HCT116 (cell line): Measurements from ENCODE around the gene EPHA1. TPM values are rescaled to one million over a fixed set of nuclear protein-coding genes. Genes with fewer than 3 reads are reported as not detected.

Experiments used
- ATAC-seq: fragments of 200-7000 bp; cut with Tn5 transposase; 2 replicates; pipeline ENCODE4 v1.9.1; 2020; ENCODE audit warnings: mild to moderate bottlenecking, moderate library complexity
- BruUV-seq: library from RNA; stranded (reverse); fragments of 400-500 nt; replicated peaks from 2 replicates; lab custom pipeline; 2021; lab: Mats Ljungman, UMichigan
- CTCF ChIA-PET: fragments of 300-600 bp; sonication (Branson Sonifier 250); formaldehyde crosslinking; loops from one replicate; lab custom pipeline; 2021; ENCODE audit warnings: antibody characterized with exemption; lab: Charles Lee
- POLR2A ChIA-PET: fragments of 300-600, 350-600 bp; sonication (Branson Sonifier 250); formaldehyde crosslinking; loops from one replicate; lab custom pipeline; 2021; ENCODE audit warnings: antibody characterized with exemption; lab: Charles Lee
- RAD21 ChIA-PET, 2 experiments: fragments of 300-600 bp; sonication (Branson Sonifier 250); formaldehyde crosslinking; loops; one replicate each; lab custom pipeline; 2023; ENCODE audit warnings: low total read pairs in 2 of 2; ENCODE audit not compliant: uncharacterized antibody in 2 of 2, unreplicated experiment in 2 of 2, low non-redundant PET in 1 of 2; lab: Charles Lee
- DNase-seq: peaks from one replicate; pipeline ENCODE4 v3.0.0-alpha.2; 2010; ENCODE audit warnings: low read depth, low spot score
- H2AFZ ChIP-seq: fragments of 200-600 bp; shearing (Covaris generic), sonication (generic); 2 replicates; pipeline ENCODE4 v1.6.1; 2017; ENCODE audit warnings: low read depth, mixed run types, mixed read lengths, antibody characterized with exemption, low read length; ENCODE audit not compliant: poor library complexity, severe bottlenecking
- H3K27ac ChIP-seq: 2 replicates; pipeline ENCODE4 v1.5.1; 2012; ENCODE audit warnings: low read depth, low read length
- H3K27me3 ChIP-seq: fragments of 200-600 bp; sonication (generic); 2 replicates; pipeline ENCODE4 v1.6.1; 2016; ENCODE audit warnings: mixed run types, low read length, mixed read lengths; ENCODE audit not compliant: insufficient read depth
- H3K36me3 ChIP-seq, 2 experiments: fragments of 200-500 bp in 1 of 2; fragments of 200-600 bp in 1 of 2; sonication (Bioruptor generic) in 1 of 2; sonication (generic) in 1 of 2; 2 replicates each; pipeline versions ENCODE4 v1.5.1 to v1.6.1; 2014 to 2016; ENCODE audit warnings: low read length in 2 of 2, inconsistent platforms in 1 of 2, mixed read lengths in 1 of 2, mixed run types in 1 of 2; ENCODE audit not compliant: insufficient read depth in 2 of 2, control insufficient read depth in 1 of 2
- H3K4me1 ChIP-seq, 2 experiments: fragments of 200-600 bp in 1 of 2; sonication (generic) in 1 of 2; 2 replicates each; pipeline versions ENCODE4 v1.5.1 to v1.6.1; 2012 to 2017; ENCODE audit warnings: low read length in 2 of 2, inconsistent platforms in 1 of 2, mild to moderate bottlenecking in 1 of 2, mixed read lengths in 1 of 2, mixed run types in 1 of 2, moderate library complexity in 1 of 2; ENCODE audit not compliant: insufficient read depth in 2 of 2, control insufficient read depth in 1 of 2
- H3K4me2 ChIP-seq: fragments of 200-600 bp; sonication (generic); 2 replicates; pipeline ENCODE4 v1.6.1; 2017; ENCODE audit warnings: mixed run types, low read length, mixed read lengths
- H3K4me3 ChIP-seq, 2 experiments: fragments of 200-600 bp in 1 of 2; sonication (generic) in 1 of 2; replicated peaks in 1 of 2; 2 replicates each; pipeline ENCODE4 v1.5.1; 2011 to 2016; ENCODE audit warnings: low read length in 2 of 2, control low read depth in 1 of 2, low read depth in 1 of 2, mild to moderate bottlenecking in 1 of 2, mixed read lengths in 1 of 2, mixed run types in 1 of 2
- H3K79me2 ChIP-seq: fragments of 200-600 bp; sonication (generic); 2 replicates; pipeline ENCODE4 v1.6.1; 2017; ENCODE audit warnings: mild to moderate bottlenecking, mixed run types, low read length, moderate library complexity, mixed read lengths; ENCODE audit not compliant: insufficient read depth
- H3K9ac ChIP-seq: fragments of 200-600 bp; sonication (generic); 2 replicates; pipeline ENCODE4 v1.6.1; 2016; ENCODE audit warnings: low read length, mixed read lengths
- H3K9me2 ChIP-seq: fragments of 200-600 bp; sonication (generic), shearing (Covaris generic); 2 replicates; pipeline ENCODE4 v1.6.1; 2017; ENCODE audit warnings: mixed run types, mild to moderate bottlenecking, moderate library complexity; ENCODE audit not compliant: insufficient read depth
- H3K9me3 ChIP-seq, 2 experiments: fragments of 200-500 bp in 1 of 2; fragments of 200-600 bp in 1 of 2; sonication (Bioruptor generic) in 1 of 2; sonication (generic) in 1 of 2; 2 replicates each; pipeline ENCODE4 v1.6.1; 2014 to 2017; ENCODE audit warnings: low read length in 2 of 2, mixed read lengths in 2 of 2, inconsistent platforms in 1 of 2, low read depth in 1 of 2, mild to moderate bottlenecking in 1 of 2, mixed run types in 1 of 2, moderate library complexity in 1 of 2; ENCODE audit not compliant: control insufficient read depth in 1 of 2, insufficient read depth in 1 of 2
- H4K20me1 ChIP-seq: fragments of 200-600 bp; sonication (generic), shearing (Covaris generic); 2 replicates; pipeline ENCODE4 v1.6.1; 2017; ENCODE audit warnings: mixed run types, mild to moderate bottlenecking, moderate library complexity; ENCODE audit not compliant: insufficient read depth
- ATF3 ChIP-seq: IDR thresholded peaks from 2 replicates; pipeline ENCODE4 v1.6.1; 2012
- CBX3 ChIP-seq: IDR thresholded peaks from 2 replicates; pipeline ENCODE4 v1.6.1; 2012; ENCODE audit warnings: low read depth
- CEBPB ChIP-seq: IDR thresholded peaks from 2 replicates; pipeline ENCODE4 v1.6.1; 2012; ENCODE audit warnings: low read depth
- CTCF ChIP-seq, 3 experiments: fragments of 200-600 bp in 1 of 3; sonication (generic) in 1 of 3; IDR thresholded peaks in 2 of 3; conservative IDR thresholded peaks in 1 of 3; 2 replicates each; pipeline ENCODE4 v1.5.1; 2012 to 2017; ENCODE audit warnings: low read depth in 2 of 3, low read length in 2 of 3, antibody characterized with exemption in 1 of 3, borderline replicate concordance in 1 of 3, control low read depth in 1 of 3, mild to moderate bottlenecking in 1 of 3, mixed read lengths in 1 of 3, mixed run types in 1 of 3, moderate library complexity in 1 of 3; ENCODE audit not compliant: insufficient read depth in 1 of 3
- ELF1 ChIP-seq: IDR thresholded peaks from 2 replicates; pipeline ENCODE4 v1.6.1; 2012; ENCODE audit warnings: low read depth, borderline replicate concordance
- EZH2 ChIP-seq: fragments of 200-600 bp; sonication (generic); IDR thresholded peaks from 2 replicates; pipeline ENCODE4 v1.6.1; 2017; ENCODE audit warnings: antibody characterized with exemption, mixed run types
- FOSL1 ChIP-seq: IDR thresholded peaks from 2 replicates; pipeline ENCODE4 v1.6.1; 2012; ENCODE audit warnings: low read depth
- JUND ChIP-seq: IDR thresholded peaks from 2 replicates; pipeline ENCODE4 v1.6.1; 2012
- POLR2A ChIP-seq: IDR thresholded peaks from 2 replicates; pipeline ENCODE4 v1.7.0; 2011; ENCODE audit warnings: borderline replicate concordance; ENCODE audit not compliant: insufficient read depth, insufficient read length; ENCODE audit errors: extremely low read depth
- POLR2AphosphoS5 ChIP-seq: IDR thresholded peaks from 2 replicates; pipeline ENCODE4 v1.6.1; 2011; ENCODE audit warnings: mild to moderate bottlenecking, low read depth, low read length, moderate library complexity
- RAD21 ChIP-seq: IDR thresholded peaks from 2 replicates; pipeline ENCODE4 v1.6.1; 2012; ENCODE audit warnings: low read depth, mild to moderate bottlenecking
- SIN3A ChIP-seq: IDR thresholded peaks from 2 replicates; pipeline ENCODE4 v1.6.1; 2012; ENCODE audit warnings: low read depth
- SP1 ChIP-seq: IDR thresholded peaks from 2 replicates; pipeline ENCODE4 v1.6.1; 2012; ENCODE audit warnings: low read depth
- SRF ChIP-seq: IDR thresholded peaks from 2 replicates; pipeline ENCODE4 v1.6.1; 2012; ENCODE audit warnings: low read depth
- YY1 ChIP-seq: IDR thresholded peaks from 2 replicates; pipeline ENCODE4 v1.6.1; 2011; ENCODE audit warnings: low read length, low read depth, moderate library complexity, mild to moderate bottlenecking; ENCODE audit not compliant: insufficient replicate concordance; ENCODE audit errors: extremely low read depth
- ZNF274 ChIP-seq: fragments of 200-500 bp; sonication (Bioruptor generic); IDR thresholded peaks from 2 replicates; pipeline ENCODE4 v1.6.1; 2014; ENCODE audit warnings: mild to moderate bottlenecking, low read depth, low read length, inconsistent platforms
- intact Hi-C: fragments of 100-400 bp; cut with micrococcal nuclease; formaldehyde crosslinking; loops from 2 replicates; pipeline ENCODE4 v1.10.0; 2022
- total RNA-seq: library from RNA; stranded (reverse); gene quantifications from one replicate; pipeline ENCODE4 v1.2.1, GENCODE V29; 2021; ENCODE audit not compliant: unreplicated experiment

EPHA1 gene
- total RNA-seq, 1 experiment from 2014 or later = 29.9 TPM

GRCh38 chr7:143375298-143376034 lies 33.2 kb downstream of the EPHA1 start:
- TF ChIP-seq YY1 (no peak), SIN3A (no peak), SP1 (no peak), ELF1 (no peak), SRF (no peak), POLR2A (no peak), JUND (no peak), ZNF274 (no peak), CBX3 (no peak), RAD21 (no peak), CTCF (IDR thresholded peaks at IDR 0.05 in 2 of 3, conservative IDR thresholded peaks at IDR 0.05 in 1 of 3; ENCODE audit: borderline replicate concordance in 1 of 3, insufficient read depth in 1 of 3, low read depth in 2 of 3, low read length in 2 of 3) (no peak), FOSL1 (no peak), ATF3 (no peak), CEBPB (no peak), POLR2AphosphoS5 (no peak), EZH2 (no peak)
- Histone ChIP-seq H3K27ac (no peak overlapping the region), H3K27me3 (no peaks in the 10 kb centered on the region), H3K9ac (no peak overlapping the region), H2AFZ (no peak overlapping the region), H3K4me2 (peak overlapping the region; percentile 19; the same call in 1 of the 2 replicates), H3K36me3 (no peaks in the 10 kb centered on the region), H3K79me2 (peaks cover 9% of the 10 kb centered on the region; the same call in 1 of the 2 replicates), H3K9me2 (no peaks in the 10 kb centered on the region), H3K9me3 (no peaks in the 10 kb centered on the region), H4K20me1 (no peaks in the 10 kb centered on the region), H3K4me1 (peaks cover 11 to 35% of the 10 kb centered on the region in 2 experiments), H3K4me3 (no peak overlapping the region)
- intact Hi-C loops = no loop called here
- RAD21 ChIA-PET = no interaction called here
- POLR2A ChIA-PET = no interaction called here
- BruUV-seq = no TSS peak
- CTCF ChIA-PET = interaction anchor here (0.9 kb wide), 1 partner anchor 54 kb away, joined by 3 read pairs; no protein-coding TSS in a partner anchor
- ATAC-seq (no peak), DNase-seq (no peak)
